Right lobe of liver (tissue), 4 donors: Measurements from ENCODE around the gene CRISP3.

Source experiments
- POLR2A ChIP-seq: fragments of 450-650 bp; IDR thresholded peaks from one replicate; pipeline ENCODE4 v1.6.1; 2017; ENCODE audit warnings: antibody characterized with exemption, mild to moderate bottlenecking
- TF ChIP-seq, protein P1 (sequence below), 4 donors: fragments of 200-600 bp in 3 of 4; fragments of 450-650 bp in 1 of 4; IDR thresholded peaks; one replicate each; pipeline versions ENCODE4 v1.5.1 to v1.8.0; 2016 to 2022; ENCODE audit warnings: antibody characterized with exemption in 4 of 4, mild to moderate bottlenecking in 2 of 4
- donor health status: DM: no; HTN: no; CAD: no.
- donor health status: DM: no; HTN: no; CAD: no.
- donor health status: DM: no; HTN: yes; CAD: no.

DNA sequence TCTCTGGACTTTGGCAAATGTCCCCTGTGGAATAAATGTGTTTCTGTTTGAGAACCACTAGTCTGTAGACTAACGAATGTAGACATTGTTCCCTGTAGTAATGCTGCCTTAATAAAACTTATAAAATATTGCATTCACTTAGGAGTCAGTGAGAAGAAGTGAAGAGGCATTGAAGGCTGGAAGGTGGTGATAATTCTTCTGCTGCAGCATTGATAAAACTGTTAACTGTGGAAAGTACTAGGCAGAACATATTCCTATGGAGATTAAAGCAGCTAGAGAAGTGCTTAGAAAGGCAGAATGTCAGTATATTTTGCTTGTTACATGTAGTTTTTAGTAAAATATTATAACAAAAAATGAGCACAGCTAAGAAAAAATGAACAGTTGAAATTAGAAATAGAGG, 38.1 kb upstream of the CRISP3 start:
- TF ChIP-seq, protein P1, sequence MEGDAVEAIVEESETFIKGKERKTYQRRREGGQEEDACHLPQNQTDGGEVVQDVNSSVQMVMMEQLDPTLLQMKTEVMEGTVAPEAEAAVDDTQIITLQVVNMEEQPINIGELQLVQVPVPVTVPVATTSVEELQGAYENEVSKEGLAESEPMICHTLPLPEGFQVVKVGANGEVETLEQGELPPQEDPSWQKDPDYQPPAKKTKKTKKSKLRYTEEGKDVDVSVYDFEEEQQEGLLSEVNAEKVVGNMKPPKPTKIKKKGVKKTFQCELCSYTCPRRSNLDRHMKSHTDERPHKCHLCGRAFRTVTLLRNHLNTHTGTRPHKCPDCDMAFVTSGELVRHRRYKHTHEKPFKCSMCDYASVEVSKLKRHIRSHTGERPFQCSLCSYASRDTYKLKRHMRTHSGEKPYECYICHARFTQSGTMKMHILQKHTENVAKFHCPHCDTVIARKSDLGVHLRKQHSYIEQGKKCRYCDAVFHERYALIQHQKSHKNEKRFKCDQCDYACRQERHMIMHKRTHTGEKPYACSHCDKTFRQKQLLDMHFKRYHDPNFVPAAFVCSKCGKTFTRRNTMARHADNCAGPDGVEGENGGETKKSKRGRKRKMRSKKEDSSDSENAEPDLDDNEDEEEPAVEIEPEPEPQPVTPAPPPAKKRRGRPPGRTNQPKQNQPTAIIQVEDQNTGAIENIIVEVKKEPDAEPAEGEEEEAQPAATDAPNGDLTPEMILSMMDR (IDR thresholded peaks at IDR 0.05) = no peak
- no peak for TF ChIP-seq POLR2A
